SW 1271 (cell line): ENCODE results near the gene TTLL13.

Experiments
- DNase-seq, 2 experiments: peaks; one replicate each; lab custom pipeline; 2025; lab: John Stamatoyannopoulos, UW

TTLL13 gene

GRCh38 chr15:90217671-90218394 is 31.5 kb upstream of the TTLL13 start:
- no peak for DNase-seq

GRCh38 chr15:90219421-90220141 is 29.8 kb upstream of the TTLL13 start:
- DNase-seq, result no peak

GRCh38 chr15:90221246-90221900 is 28.0 kb upstream of the TTLL13 start:
- DNase-seq, result peak; percentile 34 to 36

GRCh38 chr15:90222547-90222946 is 26.8 kb upstream of the TTLL13 start:
- DNase-seq, result no peak

GRCh38 chr15:90223441-90224165 is 25.8 kb upstream of the TTLL13 start:
- no peak for DNase-seq

- no peak for DNase-seq
Measured at GRCh38 chr15:90225047-90225446, 24.3 kb upstream of the TTLL13 start.

- no peak for DNase-seq
Measured at GRCh38 chr15:90225504-90226234, 23.7 kb upstream of the TTLL13 start.

GRCh38 chr15:90227336-90227735 is 22.0 kb upstream of the TTLL13 start:
- DNase-seq, result no peak

GRCh38 chr15:90227816-90228772 is 21.3 kb upstream of the TTLL13 start:
- DNase-seq, result no peak

- no peak for DNase-seq
Measured at GRCh38 chr15:90228960-90229359, 20.4 kb upstream of the TTLL13 start.

GRCh38 chr15:90230071-90230494 is 19.3 kb upstream of the TTLL13 start:
- no peak for DNase-seq

- DNase-seq, result no peak
Measured at GRCh38 chr15:90230610-90231009, 18.7 kb upstream of the TTLL13 start.

- no peak for DNase-seq
Measured at GRCh38 chr15:90231028-90232017, 18.0 kb upstream of the TTLL13 start.

GRCh38 chr15:90232196-90232595 is 17.2 kb upstream of the TTLL13 start:
- no peak for DNase-seq

- no peak for DNase-seq
Measured at GRCh38 chr15:90232941-90233386, 16.4 kb upstream of the TTLL13 start.

GRCh38 chr15:90233387-90234095 is 15.8 kb upstream of the TTLL13 start, which contains the start of gene CIB1:
Gene CIB1 (minus strand): TSS chr15:90233941. CDS start chr15:90233885, 56 bp downstream.
- DNase-seq, result peak; percentile 88 to 96

- DNase-seq, result no peak
Measured at GRCh38 chr15:90234096-90234988, 15.0 kb upstream of the TTLL13 start, which contains the start of gene GDPGP1. Gene GDPGP1 (plus strand): TSS chr15:90234209. CDS start chr15:90240909, 6,700 bp downstream.
